CD14-positive monocyte (primary cell): ENCODE measurements around the gene ISLR2. TPM values are rescaled to one million over a fixed set of nuclear protein-coding genes. Genes with fewer than 3 reads are reported as not detected.

Source experiments
- DNase-seq, 3 donors: peaks; one replicate each; pipeline ENCODE4 v3.0.0-alpha.2; 2011 to 2022
- H2AFZ ChIP-seq: 2 replicates; pipeline ENCODE4 v1.6.0; 2012; ENCODE audit warnings: mild to moderate bottlenecking, low read depth, low read length, inconsistent platforms; ENCODE audit not compliant: insufficient read depth, poor library complexity, severe bottlenecking
- H3K27ac ChIP-seq, 2 donors: 1 replicate in 1 of 2; 2 replicates in 1 of 2; pipeline ENCODE4 v1.5.1; 2012 to 2013; ENCODE audit warnings: low read length in 2 of 2, control low read depth in 1 of 2, inconsistent platforms in 1 of 2, low read depth in 1 of 2, mild to moderate bottlenecking in 1 of 2
- H3K27me3 ChIP-seq, 2 donors: one replicate each; pipeline versions ENCODE4 v1.6.0 to v1.6.1; 2011 to 2013; ENCODE audit warnings: low read length in 2 of 2; ENCODE audit not compliant: control insufficient read depth in 2 of 2, insufficient read depth in 2 of 2
- H3K36me3 ChIP-seq, 2 donors: replicated peaks in 1 of 2; 1 replicate in 1 of 2; 2 replicates in 1 of 2; pipeline versions ENCODE4 v1.5.1 to v1.6.1; 2012 to 2013; ENCODE audit warnings: low read length in 2 of 2, control low read depth in 1 of 2, inconsistent platforms in 1 of 2, mild to moderate bottlenecking in 1 of 2; ENCODE audit not compliant: insufficient read depth in 2 of 2, control insufficient read depth in 1 of 2
- H3K4me1 ChIP-seq, 2 donors: 1 replicate in 1 of 2; 2 replicates in 1 of 2; pipeline versions ENCODE4 v1.5.1 to v1.6.1; 2012 to 2013; ENCODE audit warnings: low read length in 2 of 2, control low read depth in 1 of 2, inconsistent platforms in 1 of 2, mild to moderate bottlenecking in 1 of 2, moderate library complexity in 1 of 2; ENCODE audit not compliant: insufficient read depth in 2 of 2, control insufficient read depth in 1 of 2
- H3K4me2 ChIP-seq: replicated peaks from 2 replicates; pipeline ENCODE3; 2012; ENCODE audit warnings: low read length, moderate library complexity, mild to moderate bottlenecking; ENCODE audit not compliant: poor library complexity, severe bottlenecking; ENCODE audit errors: extremely low read depth
- H3K4me3 ChIP-seq, 3 experiments: fragments of 200-600 bp in 1 of 3; sonication (generic) in 1 of 3; replicated peaks in 1 of 3; 1 replicate in 2 of 3; 2 replicates in 1 of 3; pipeline ENCODE4 v1.5.1; 2011 to 2013; ENCODE audit warnings: low read length in 3 of 3, mild to moderate bottlenecking in 3 of 3, control low read depth in 2 of 3, low read depth in 2 of 3, inconsistent platforms in 1 of 3, moderate library complexity in 1 of 3
- H3K79me2 ChIP-seq: 2 replicates; pipeline ENCODE4 v1.6.0; 2012; ENCODE audit warnings: mild to moderate bottlenecking, control low read depth, inconsistent platforms, low read length, moderate library complexity; ENCODE audit not compliant: insufficient read depth
- H3K9ac ChIP-seq: 2 replicates; pipeline ENCODE4 v1.6.0; 2017; ENCODE audit warnings: low read length, mild to moderate bottlenecking; ENCODE audit not compliant: insufficient read depth, poor library complexity, severe bottlenecking
- H3K9me3 ChIP-seq, 2 donors: replicated peaks in 1 of 2; 1 replicate in 1 of 2; 2 replicates in 1 of 2; pipeline versions ENCODE4 v1.5.1 to v1.6.1; 2012 to 2013; ENCODE audit warnings: low read length in 2 of 2, control low read depth in 1 of 2; ENCODE audit not compliant: control insufficient read depth in 1 of 2, insufficient read depth in 1 of 2
- H4K20me1 ChIP-seq: 2 replicates; pipeline ENCODE4 v1.6.0; 2012; ENCODE audit warnings: mild to moderate bottlenecking, low read length, control low read depth, moderate library complexity; ENCODE audit not compliant: insufficient read depth
- H3K27ac Mint-ChIP-seq, 7 donors: one replicate each; pipeline ENCODE4 v1.8.0; 2020; ENCODE audit warnings: mild to moderate bottlenecking in 7 of 7, mixed read lengths in 7 of 7, moderate library complexity in 6 of 7, inconsistent platforms in 2 of 7
- H3K27me3 Mint-ChIP-seq, 3 donors: one replicate each; pipeline ENCODE4 v1.8.0; 2021 to 2022; ENCODE audit warnings: low read depth in 3 of 3, mild to moderate bottlenecking in 3 of 3, mixed read lengths in 3 of 3, moderate library complexity in 3 of 3, inconsistent platforms in 1 of 3
- H3K36me3 Mint-ChIP-seq, 2 donors: one replicate each; pipeline ENCODE4 v1.8.0; 2020; ENCODE audit warnings: mixed read lengths in 2 of 2, inconsistent platforms in 1 of 2, mild to moderate bottlenecking in 1 of 2
- H3K4me1 Mint-ChIP-seq: one replicate; pipeline ENCODE4 v1.8.0; 2020; ENCODE audit warnings: mild to moderate bottlenecking, mixed read lengths
- H3K4me3 Mint-ChIP-seq, 2 donors: one replicate each; pipeline ENCODE4 v1.8.0; 2020; ENCODE audit warnings: mild to moderate bottlenecking in 2 of 2, mixed read lengths in 2 of 2, moderate library complexity in 1 of 2
- H3K9me3 Mint-ChIP-seq, 7 donors: one replicate each; pipeline ENCODE4 v1.8.0; 2020 to 2022; ENCODE audit warnings: mixed read lengths in 7 of 7, mild to moderate bottlenecking in 6 of 7, moderate library complexity in 6 of 7, inconsistent platforms in 2 of 7
- WGBS: methylation state at CpG from one replicate; pipeline ENCODE4 v1.1.5; 2013; ENCODE audit warnings: missing lambda C conversion rate; ENCODE audit not compliant: insufficient coverage; 5-methylcytosine and 5-hydroxymethylcytosine counted together
- intact Hi-C, 2 donors: fragments of 100-400 bp; cut with micrococcal nuclease; formaldehyde crosslinking; loops; one replicate each; pipeline versions ENCODE4 v1.15.0 to v1.15.1; 2023
- polyA plus RNA-seq, 3 donors: library from polyadenylated mRNA; depleted of rRNA in 1 of 3; unstranded in 2 of 3; stranded (reverse) in 1 of 3; fragments of 300-500 nt in 2 of 3; fragments of >200 nt in 1 of 3; fragmentation: Illumina TruSeq in 2 of 3; gene quantifications; 1 replicate in 2 of 3; 2 replicates in 1 of 3; pipeline ENCODE4 v1.2.3, GENCODE V29; 2012 to 2021
- TF ChIP-seq, protein P1 (sequence below): fragments of 200-600 bp; IDR thresholded peaks from one replicate; pipeline ENCODE4 v1.8.0; 2022; ENCODE audit warnings: antibody characterized with exemption, mild to moderate bottlenecking

The ISLR2 gene
- polyA plus RNA-seq, 3 donors: not detected

DNA sequence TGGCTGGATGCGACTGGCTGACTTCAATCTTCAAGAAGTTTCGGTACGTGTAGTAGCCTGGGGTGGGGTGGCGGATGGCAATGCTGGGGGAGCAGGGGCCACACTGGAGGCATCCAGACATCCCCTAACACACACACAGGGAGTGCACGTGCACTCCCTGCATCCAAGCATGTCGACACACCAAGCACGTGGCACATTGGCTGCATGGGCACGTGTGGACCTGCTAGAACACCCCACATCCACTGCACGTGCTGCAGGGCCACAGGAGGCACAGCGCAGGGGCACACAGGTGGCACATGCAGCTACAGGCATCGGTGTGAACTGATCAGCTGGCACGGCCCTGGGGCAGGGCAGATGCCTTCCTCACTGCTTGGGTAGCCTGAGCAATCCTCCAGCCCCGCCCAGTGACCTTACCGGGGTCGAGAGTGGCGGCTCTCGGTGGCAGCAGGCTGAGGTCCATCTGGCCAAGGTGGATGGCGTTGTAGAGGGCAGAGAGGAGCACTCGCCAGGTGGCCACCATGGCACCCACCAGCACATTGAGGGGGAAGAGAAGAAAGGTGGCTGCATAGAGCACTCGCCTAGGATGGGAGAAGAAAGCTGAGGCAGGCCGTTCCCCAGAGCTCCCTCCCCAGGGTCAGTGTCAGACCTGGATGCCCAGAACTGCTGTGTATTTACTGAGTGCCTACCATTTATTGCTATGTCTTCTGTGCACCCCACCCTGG lies 50.7 kb downstream of the ISLR2 start:
- H3K4me3 ChIP-seq: no peak overlapping the region
- H3K4me1 ChIP-seq: no peaks in the 10 kb centered on the region
- no peaks in the 10 kb centered on the region for H3K79me2 ChIP-seq
- no peaks in the 10 kb centered on the region for H3K27me3 ChIP-seq
- no peak overlapping the region for H3K27ac ChIP-seq
- no peak overlapping the region for H3K4me2 ChIP-seq
- H2AFZ ChIP-seq: no peak overlapping the region
- H3K36me3 ChIP-seq: no peaks in the 10 kb centered on the region
- intact Hi-C loops: no loop called here
- no peaks in the 10 kb centered on the region for H3K9me3 Mint-ChIP-seq
- H3K36me3 Mint-ChIP-seq: no peaks in the 10 kb centered on the region
- no peaks in the 10 kb centered on the region for H3K9me3 ChIP-seq
- no peak for DNase-seq
- H3K4me1 Mint-ChIP-seq: no peaks in the 10 kb centered on the region
- H4K20me1 ChIP-seq: no peaks in the 10 kb centered on the region
- TF ChIP-seq, protein P1, sequence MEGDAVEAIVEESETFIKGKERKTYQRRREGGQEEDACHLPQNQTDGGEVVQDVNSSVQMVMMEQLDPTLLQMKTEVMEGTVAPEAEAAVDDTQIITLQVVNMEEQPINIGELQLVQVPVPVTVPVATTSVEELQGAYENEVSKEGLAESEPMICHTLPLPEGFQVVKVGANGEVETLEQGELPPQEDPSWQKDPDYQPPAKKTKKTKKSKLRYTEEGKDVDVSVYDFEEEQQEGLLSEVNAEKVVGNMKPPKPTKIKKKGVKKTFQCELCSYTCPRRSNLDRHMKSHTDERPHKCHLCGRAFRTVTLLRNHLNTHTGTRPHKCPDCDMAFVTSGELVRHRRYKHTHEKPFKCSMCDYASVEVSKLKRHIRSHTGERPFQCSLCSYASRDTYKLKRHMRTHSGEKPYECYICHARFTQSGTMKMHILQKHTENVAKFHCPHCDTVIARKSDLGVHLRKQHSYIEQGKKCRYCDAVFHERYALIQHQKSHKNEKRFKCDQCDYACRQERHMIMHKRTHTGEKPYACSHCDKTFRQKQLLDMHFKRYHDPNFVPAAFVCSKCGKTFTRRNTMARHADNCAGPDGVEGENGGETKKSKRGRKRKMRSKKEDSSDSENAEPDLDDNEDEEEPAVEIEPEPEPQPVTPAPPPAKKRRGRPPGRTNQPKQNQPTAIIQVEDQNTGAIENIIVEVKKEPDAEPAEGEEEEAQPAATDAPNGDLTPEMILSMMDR: no peak
- H3K9ac ChIP-seq: no peak overlapping the region
- no peak overlapping the region for H3K4me3 Mint-ChIP-seq
- H3K27me3 Mint-ChIP-seq: peaks cover 7 to 9% (median 8%) of the 10 kb centered on the region in 3 donors
- 92% methylated on average over 14 of the region's 21 CpGs for WGBS
- no peak overlapping the region for H3K27ac Mint-ChIP-seq

DNA sequence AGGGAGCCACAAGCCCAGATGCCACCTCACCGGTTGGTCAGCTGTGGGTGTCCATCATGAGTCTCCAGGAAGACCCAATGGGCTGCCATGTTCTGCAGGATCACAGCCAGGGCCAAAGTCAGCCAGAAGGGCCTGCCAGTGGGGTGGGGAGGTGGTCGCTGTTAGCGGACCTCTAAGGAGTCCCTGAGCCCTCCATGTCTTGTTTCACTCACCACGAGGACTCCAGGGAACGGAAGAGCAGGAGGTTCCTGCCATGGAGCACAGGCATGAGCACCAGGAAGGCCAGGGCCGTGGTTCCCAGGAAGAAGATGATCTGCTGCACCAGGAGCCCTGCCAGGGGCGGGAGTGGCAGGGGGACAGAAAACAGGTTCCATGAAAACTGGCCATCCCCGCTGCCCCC lies 51.7 kb downstream of the ISLR2 start:
- Histone ChIP-seq H3K4me3 (no peak overlapping the region), H3K9ac (no peak overlapping the region), H3K9me3 (no peaks in the 10 kb centered on the region), H2AFZ (no peak overlapping the region), H3K27ac (no peak overlapping the region), H3K4me1 (no peaks in the 10 kb centered on the region), H3K79me2 (no peaks in the 10 kb centered on the region), H3K4me2 (no peak overlapping the region), H4K20me1 (no peaks in the 10 kb centered on the region), H3K36me3 (no peaks in the 10 kb centered on the region), H3K27me3 (no peaks in the 10 kb centered on the region)
- Mint-ChIP-seq H3K4me1 (no peaks in the 10 kb centered on the region), H3K9me3 (no peaks in the 10 kb centered on the region), H3K27ac (no peak overlapping the region), H3K36me3 (no peaks in the 10 kb centered on the region), H3K27me3 (peaks cover 4 to 6% (median 5%) of the 10 kb centered on the region in 3 donors), H3K4me3 (no peak overlapping the region)
- WGBS: 92% methylated on average over 6 of the region's 8 CpGs
- TF ChIP-seq, protein P1: no peak
- DNase-seq: no peak
- intact Hi-C loops: no loop called here
